Effector memory CD4-positive, alpha-beta T cell (primary cell): ENCODE data around the gene TUBB1.
"Not testable (repeated sequence)": the region's sequence is repeated elsewhere in the genome, so short reads cannot be mapped to it uniquely, and the experiment has no call there.

Experiments
- DNase-seq, 3 donors: peaks; one replicate each; pipeline ENCODE4 v3.0.0-alpha.2; 2020
- H3K27ac ChIP-seq: 2 replicates; pipeline ENCODE4 v1.7.0; 2013; ENCODE audit warnings: mild to moderate bottlenecking, low read length, moderate library complexity; ENCODE audit not compliant: insufficient read depth, poor library complexity, severe bottlenecking
- H3K27me3 ChIP-seq: replicated peaks from 2 replicates; pipeline ENCODE4 v1.7.0; 2013; ENCODE audit warnings: mild to moderate bottlenecking, low read length; ENCODE audit not compliant: insufficient read depth, control insufficient read depth, poor library complexity, severe bottlenecking
- H3K36me3 ChIP-seq: 2 replicates; pipeline ENCODE4 v1.7.0; 2013; ENCODE audit warnings: mild to moderate bottlenecking, low read length, moderate library complexity; ENCODE audit not compliant: control insufficient read depth, insufficient read depth
- H3K4me1 ChIP-seq: 2 replicates; pipeline ENCODE4 v1.7.0; 2013; ENCODE audit warnings: low read length, mild to moderate bottlenecking; ENCODE audit not compliant: control insufficient read depth, insufficient read depth, poor library complexity, severe bottlenecking
- H3K4me3 ChIP-seq: 2 replicates; pipeline ENCODE4 v1.7.0; 2013; ENCODE audit warnings: low read length, low read depth, mild to moderate bottlenecking; ENCODE audit not compliant: insufficient read depth, poor library complexity, severe bottlenecking
- H3K9me3 ChIP-seq: 2 replicates; pipeline ENCODE4 v1.7.0; 2013; ENCODE audit warnings: mild to moderate bottlenecking, low read length, moderate library complexity; ENCODE audit not compliant: control insufficient read depth

Gene TUBB1

DNA sequence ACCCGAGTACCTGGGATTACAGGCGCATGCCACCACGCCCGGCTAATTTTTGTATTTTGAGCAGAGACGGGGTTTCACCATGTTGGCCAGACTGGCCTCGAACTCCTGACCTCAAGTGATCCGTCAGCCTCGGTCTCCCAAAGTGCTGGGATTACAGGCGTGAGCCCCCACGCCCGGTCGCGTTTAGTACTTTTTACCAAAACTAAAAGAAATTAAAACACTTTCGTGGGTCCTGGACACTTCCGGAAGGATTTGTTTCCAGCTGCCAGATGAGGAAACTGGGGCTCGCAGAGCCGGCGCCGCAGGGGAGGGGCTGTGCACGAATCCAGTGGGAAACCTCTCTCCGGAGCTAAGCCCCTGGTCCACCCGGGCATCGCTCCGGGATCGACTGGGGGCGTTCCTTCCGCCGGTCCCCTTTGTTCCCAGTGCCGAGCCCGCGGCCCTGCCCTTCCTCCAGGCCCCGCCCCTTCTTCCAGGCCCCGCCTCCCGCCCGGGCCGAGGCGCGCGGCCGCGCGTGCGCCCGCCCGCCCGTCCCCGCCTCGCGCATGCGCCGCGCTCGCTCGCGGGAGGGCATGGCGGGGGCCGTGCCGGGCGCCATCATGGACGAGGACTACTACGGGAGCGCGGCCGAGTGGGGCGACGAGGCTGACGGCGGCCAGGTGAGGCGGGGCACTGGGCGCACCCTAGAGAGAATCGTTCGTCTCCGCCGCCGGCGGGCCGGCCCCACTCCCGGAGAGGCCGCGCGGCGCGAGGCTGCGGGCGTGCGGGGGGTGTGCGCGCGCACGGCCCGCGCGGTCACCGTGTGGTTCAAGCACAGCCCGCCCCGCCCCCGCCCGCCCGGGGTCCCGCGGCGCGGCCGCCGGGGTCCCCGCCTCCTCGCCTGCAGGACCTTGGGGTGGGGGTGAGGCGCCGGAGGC lies 38.3 kb upstream of the TUBB1 start, which contains the start of gene NELFCD:
TSS of gene NELFCD (plus strand) at position 546 of the 917 bp plus-strand sequence. CDS start at position 600, 54 bp downstream.
- peak within 1 kb of the TSS; percentile 68 for H3K27ac ChIP-seq
- peak within 1 kb of the TSS; percentile 88 for H3K4me3 ChIP-seq
- peaks cover 20% of the 10 kb centered on the region for H3K4me1 ChIP-seq
- no peaks in the 10 kb centered on the region for H3K27me3 ChIP-seq
- H3K36me3 ChIP-seq = peaks cover 5% of the 10 kb centered on the region
- DNase-seq = peak; percentile 81 to 84 (median 83)
- no peaks in the 10 kb centered on the region for H3K9me3 ChIP-seq

DNA sequence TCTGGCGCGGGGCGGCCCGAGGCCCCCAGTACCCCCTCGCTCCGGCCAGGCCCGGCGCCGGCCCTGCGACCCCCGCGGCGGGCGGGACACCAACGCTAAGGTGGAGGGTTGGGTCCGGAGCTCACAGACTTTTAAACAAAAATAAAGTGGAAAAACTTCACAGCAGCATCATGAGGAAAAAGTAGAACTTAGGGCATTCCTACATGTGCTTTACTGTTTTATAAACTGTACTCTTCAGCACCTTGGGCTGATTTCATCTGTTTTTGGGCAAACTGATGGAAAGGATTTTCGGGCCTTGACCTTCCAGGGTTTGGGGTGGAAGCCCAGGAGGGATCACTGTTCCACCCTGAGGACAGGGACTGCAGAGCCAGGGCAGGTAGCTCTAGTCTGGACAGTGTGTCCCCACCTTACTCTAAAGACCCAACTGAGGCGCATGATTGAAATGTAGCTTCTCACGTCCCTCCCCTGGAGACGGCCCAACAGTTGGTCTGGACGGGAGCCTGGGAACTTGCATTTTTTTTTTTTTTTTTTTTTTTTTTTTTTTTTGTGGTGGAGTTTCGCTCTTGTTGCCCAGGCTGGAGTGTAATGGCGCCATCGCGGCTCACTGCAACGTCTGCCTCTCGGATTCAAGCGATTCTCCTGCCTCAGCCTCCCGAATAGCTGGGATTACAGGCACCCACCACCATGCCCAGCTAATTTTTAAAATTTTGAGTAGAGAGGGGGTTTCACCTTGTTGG lies 37.4 kb upstream of the TUBB1 start:
- DNase-seq = no peak
- Histone ChIP-seq H3K4me1 (peaks cover 20% of the 10 kb centered on the region), H3K4me3 (peak overlapping the region; percentile 60), H3K9me3 (no peaks in the 10 kb centered on the region), H3K27ac (peak overlapping the region; percentile 68), H3K36me3 (peaks cover 13% of the 10 kb centered on the region), H3K27me3 (no peaks in the 10 kb centered on the region)

DNA sequence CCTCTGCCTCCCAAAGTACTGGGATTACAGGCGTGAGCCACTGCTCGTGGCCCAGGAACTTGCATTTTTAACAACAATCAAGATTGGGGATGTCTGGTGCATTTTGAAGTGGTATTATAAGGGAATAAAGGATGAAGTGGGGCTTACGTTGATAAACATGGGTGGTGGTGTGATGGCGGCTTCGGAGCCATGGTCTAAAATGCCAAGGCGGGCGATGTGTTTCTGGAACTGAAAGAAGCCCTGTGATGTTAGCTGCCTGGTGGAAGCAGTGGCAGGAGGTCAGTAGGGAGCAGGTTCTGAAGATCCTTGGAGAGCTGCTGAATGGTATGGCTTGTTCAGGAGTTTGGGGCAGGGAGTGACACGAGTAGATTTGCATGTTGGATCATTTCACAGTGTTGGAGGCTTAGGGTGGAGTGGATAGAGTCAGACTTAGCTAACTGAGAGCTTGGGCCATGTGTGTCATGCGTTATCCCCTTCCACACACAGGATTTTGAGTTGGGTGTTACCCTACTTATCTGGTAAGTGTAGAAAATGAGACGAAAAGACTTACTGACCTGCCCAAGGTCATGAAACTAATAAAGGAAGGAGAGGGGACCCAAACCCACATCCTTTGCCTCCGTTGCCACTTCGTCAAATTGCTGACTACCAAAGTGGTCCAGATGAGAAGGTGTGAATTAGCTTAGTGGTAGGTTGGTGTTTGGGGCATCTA lies 36.7 kb upstream of the TUBB1 start:
- H3K27me3 ChIP-seq = no peaks in the 10 kb centered on the region
- no peak overlapping the region for H3K27ac ChIP-seq
- H3K9me3 ChIP-seq = no peaks in the 10 kb centered on the region
- H3K36me3 ChIP-seq = peaks cover 20% of the 10 kb centered on the region
- peak overlapping the region; percentile 60 for H3K4me3 ChIP-seq
- peaks cover 20% of the 10 kb centered on the region for H3K4me1 ChIP-seq
- no peak for DNase-seq

DNA sequence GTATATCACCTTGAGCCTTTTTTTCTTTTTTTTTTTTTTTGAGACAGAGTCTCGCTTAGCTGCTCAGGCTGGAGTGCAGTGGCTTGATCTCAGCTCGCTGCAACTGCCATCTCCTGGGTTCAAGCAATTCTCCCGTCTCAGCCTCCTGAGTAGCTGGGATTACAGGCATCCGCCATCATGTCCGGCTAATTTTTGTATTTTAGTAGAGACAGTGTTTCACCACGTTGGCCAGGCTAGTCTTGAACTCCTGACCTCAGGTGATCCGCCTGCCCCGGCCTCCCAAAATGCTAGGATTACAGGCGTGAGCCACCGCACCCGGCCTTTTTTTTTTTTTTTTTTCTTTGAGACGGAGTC lies 36.1 kb upstream of the TUBB1 start:
- H3K4me1 ChIP-seq = peaks cover 20% of the 10 kb centered on the region
- not testable (repeated sequence) for H3K9me3 ChIP-seq, DNase-seq, H3K27me3 ChIP-seq, H3K4me3 ChIP-seq, H3K27ac ChIP-seq
- peaks cover 25% of the 10 kb centered on the region for H3K36me3 ChIP-seq

DNA sequence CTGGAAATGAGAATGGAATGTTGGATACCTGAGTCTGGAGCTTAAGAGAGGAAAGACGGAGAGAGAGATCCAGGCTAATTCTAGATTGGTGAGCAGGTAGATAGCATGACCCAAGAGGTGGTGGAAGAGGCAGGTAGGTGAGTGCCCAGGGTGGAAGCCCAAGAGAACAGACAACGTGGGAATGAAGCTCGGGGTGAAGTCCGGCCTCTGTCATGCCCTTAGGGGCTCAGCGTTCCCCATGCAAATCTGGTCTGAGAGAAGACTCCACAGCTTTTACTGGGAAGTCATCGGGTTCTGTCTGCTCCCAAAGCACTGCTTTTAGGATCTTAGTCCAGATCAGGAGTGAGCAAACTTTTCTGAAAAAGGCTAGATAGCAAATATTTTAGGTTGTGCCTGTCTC lies 34.5 kb upstream of the TUBB1 start:
- Histone ChIP-seq H3K27ac (no peak overlapping the region), H3K27me3 (no peaks in the 10 kb centered on the region), H3K4me3 (no peak overlapping the region), H3K9me3 (no peaks in the 10 kb centered on the region), H3K36me3 (peaks cover 41% of the 10 kb centered on the region), H3K4me1 (peaks cover 20% of the 10 kb centered on the region)
- DNase-seq = no peak

DNA sequence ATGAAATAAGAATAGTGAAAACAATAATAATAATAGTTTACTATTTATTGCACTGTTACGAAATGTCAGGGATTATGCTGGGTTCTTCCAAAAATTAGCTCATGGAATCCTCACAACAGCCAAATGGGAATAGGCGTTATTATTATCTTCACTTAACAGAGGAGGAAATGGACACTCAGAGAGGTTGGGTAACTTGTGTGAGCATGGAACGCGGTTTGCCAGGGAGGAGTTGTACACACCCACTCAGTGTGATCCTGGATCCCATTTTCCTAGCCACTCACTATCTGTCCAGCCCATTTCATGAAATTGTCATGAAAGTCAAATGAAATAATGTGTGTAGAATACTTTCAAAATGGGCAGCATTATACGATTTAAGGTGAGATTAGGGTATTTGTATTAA lies 33.6 kb upstream of the TUBB1 start:
- no peak for DNase-seq
- H3K4me3 ChIP-seq = no peak overlapping the region
- peaks cover 17% of the 10 kb centered on the region for H3K4me1 ChIP-seq
- H3K36me3 ChIP-seq = peaks cover 51% of the 10 kb centered on the region
- no peak overlapping the region for H3K27ac ChIP-seq
- H3K9me3 ChIP-seq = no peaks in the 10 kb centered on the region
- no peaks in the 10 kb centered on the region for H3K27me3 ChIP-seq

DNA sequence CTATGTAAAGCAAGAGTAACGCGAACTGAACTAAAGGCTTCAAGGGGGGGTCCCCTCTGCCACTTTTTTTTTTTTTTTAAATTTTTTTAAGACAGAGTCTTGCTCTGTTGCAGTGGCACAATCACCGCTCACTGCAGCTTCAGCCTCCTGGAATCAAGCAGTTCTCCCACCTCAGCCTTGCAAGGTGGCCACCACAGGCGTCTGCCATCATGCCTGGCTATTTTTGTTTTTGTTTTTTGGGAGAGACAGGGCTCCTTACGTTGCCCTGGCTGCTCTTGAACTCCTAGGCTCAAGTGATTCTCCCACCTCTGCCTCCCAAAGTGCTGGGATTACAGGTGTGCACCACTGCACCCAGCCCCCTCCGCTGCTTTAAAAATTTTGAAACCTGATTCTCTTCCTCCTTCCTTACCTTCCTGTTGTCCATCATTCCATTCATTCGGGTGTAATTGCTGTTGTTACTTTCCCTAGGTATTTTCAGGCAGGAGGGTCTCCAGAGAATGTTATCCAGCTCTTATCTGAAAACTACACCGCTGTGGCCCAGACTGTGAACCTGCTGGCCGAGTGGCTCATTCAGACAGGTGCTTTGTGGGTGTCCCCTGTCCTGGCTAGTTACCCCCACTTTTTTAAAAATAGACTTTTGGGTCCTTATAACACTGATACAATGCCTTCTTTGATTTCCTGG lies 32.8 kb upstream of the TUBB1 start:
- Histone ChIP-seq H3K27me3 (no peaks in the 10 kb centered on the region), H3K4me1 (peaks cover 16% of the 10 kb centered on the region), H3K4me3 (no peak overlapping the region), H3K36me3 (peaks cover 59% of the 10 kb centered on the region), H3K27ac (no peak overlapping the region), H3K9me3 (no peaks in the 10 kb centered on the region)
- no peak for DNase-seq

DNA sequence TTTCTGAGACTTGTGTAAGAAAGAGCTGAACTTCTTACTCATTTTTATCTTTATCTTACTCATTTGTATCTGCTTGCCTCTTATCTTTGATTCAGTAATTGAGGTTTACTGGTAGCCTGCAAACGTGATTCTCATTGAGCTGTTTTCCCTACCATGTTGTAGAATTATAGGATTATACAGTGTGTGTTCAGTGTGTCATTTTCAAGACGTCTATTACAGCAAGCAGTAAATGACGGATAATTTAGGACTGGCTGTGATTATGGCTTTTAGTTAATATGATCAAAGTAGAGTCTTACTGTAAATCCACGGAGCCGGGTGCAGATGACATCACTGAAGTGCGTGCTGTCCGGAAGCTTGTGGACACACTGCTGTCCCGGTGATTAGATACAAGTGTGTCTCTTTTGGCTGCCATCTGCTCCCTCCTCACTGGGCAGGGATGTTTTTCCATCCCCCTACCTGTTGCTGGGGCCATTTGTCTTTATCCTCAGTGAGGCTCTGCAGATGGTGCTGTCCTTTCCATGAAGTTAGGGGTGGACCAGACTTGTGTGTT lies 32.2 kb upstream of the TUBB1 start:
- H3K27me3 ChIP-seq = no peaks in the 10 kb centered on the region
- no peak overlapping the region for H3K4me3 ChIP-seq
- DNase-seq = no peak
- H3K4me1 ChIP-seq = peaks cover 14% of the 10 kb centered on the region
- H3K9me3 ChIP-seq = no peaks in the 10 kb centered on the region
- H3K27ac ChIP-seq = no peak overlapping the region
- H3K36me3 ChIP-seq = peaks cover 64% of the 10 kb centered on the region

DNA sequence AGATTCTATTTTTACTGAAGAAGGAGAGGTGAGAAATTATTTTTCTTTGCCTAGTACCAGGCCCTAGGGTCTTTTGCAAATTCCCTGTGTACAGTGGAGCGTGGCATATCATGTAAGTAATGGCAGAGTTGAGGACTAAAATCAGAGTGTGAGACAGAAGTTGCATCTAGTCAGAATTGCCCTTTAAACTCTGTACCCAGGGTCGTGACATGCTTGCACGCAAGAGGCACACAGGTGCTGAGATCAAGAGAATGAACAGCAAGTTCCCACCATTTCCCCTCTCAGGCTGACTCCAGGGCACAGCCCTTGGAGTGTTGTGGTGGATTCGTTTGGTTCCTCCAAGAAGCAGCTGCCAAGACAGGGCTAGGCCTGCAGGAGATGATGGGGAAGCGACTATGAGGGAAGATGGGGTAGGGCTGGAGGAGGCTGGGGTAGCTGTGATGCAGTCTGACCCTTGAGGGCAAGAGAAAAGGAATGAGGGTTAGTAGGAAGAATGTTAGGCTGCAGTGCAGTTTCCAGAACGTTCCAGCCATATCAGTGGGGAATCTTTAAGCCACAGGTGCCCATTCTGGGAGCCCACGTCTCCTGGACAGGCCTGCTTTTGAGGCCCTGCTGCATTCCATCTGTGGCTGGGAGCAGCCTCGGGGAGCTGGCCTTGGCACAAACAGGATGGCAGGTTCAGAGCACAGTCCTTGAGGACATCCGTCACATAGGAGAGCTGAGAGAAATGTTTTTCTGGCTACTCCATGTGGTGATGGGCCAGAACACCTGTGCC lies 31.3 kb upstream of the TUBB1 start:
- no peaks in the 10 kb centered on the region for H3K27me3 ChIP-seq
- no peak for DNase-seq
- H3K4me1 ChIP-seq = peaks cover 9% of the 10 kb centered on the region
- no peaks in the 10 kb centered on the region for H3K9me3 ChIP-seq
- H3K4me3 ChIP-seq = no peak overlapping the region
- H3K27ac ChIP-seq = no peak overlapping the region
- peaks cover 74% of the 10 kb centered on the region for H3K36me3 ChIP-seq
